Globus pallidus (tissue), 1 donor: ENCODE results near the gene ST8SIA6.
"Not testable (repeated sequence)": the region's sequence is repeated elsewhere in the genome, so short reads cannot be mapped to it uniquely, and the experiment has no call there.

Experiments used
- DNase-seq: peaks from one replicate; pipeline ENCODE4 v3.0.0-alpha.2; 2015; ENCODE audit warnings: low spot score

The ST8SIA6 gene

DNA sequence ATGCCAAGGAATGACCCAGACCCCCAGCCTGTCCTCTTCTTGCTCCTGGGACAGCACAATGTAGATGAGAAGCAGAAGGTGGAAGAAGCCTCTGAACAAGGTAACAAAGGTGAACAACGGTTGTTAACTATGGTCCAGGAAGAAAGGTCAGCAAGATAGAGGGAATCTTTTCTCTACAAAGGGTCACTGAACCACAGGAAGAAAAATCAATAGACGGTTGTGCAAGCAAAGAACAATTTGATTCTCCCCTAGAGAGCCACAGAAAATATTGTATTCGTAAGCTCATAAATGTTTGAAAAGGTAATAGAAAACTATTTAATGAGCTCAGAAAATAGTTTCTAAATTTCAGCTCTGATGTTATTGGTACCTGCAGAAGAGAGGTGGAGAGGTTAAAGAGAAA lies 111.3 kb downstream of the ST8SIA6 start:
- DNase-seq, result no peak

DNA sequence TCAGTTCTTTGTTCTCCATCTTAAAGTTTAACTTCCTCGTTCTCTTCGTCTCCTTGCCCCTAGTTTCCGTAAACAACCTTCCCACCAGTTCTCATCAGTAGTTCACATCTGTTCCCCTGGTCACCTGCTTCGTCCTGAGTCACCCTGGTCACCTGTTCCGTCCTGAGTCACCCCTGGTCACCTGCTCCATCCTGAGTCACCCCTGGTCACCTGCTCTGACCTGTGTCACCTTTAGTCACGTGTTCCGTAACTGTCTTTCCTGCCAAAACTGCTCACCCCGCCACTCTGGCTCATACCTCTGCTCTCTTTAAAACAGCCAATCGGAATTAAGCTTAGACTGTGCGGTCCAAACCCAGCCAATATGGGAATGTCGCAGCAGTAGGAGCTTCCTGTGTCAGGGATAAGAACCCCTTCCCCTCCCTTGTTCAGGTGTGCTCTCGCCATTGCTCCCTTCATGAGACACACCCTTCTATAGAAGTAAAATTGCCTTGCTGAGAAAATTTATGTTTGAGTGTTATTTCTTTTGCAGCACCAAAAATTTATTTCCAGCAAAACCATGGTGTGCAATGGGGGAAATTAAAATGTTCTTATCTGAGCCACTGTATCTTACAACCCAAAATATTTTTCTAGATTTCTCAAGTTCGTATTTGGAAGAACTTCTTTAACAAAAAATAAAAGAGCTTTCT lies 114.1 kb downstream of the ST8SIA6 start:
- no peak for DNase-seq

DNA sequence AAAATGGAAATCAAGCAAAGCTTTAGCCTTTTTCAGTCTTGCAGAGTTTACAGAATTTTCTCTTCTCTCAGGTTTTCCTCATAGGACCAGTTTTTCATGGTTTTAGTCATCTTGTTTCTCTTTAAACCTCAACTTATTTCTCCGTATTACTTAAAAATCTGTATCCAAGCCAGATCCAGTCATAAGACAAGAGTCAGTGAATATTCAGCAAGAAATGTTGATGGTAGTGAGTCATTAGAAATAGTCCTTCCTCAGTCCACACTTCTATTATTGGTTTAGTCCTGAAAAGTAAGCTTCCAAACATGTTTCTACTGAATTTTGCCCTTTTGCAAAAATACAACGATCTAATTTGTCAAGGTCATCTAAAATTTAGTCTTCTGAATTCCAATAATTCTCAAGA lies 119.3 kb downstream of the ST8SIA6 start:
- no peak for DNase-seq

- no peak for DNase-seq
Observed at GRCh38 chr10:17330501-17330900, 123.9 kb downstream of the ST8SIA6 start.

DNA sequence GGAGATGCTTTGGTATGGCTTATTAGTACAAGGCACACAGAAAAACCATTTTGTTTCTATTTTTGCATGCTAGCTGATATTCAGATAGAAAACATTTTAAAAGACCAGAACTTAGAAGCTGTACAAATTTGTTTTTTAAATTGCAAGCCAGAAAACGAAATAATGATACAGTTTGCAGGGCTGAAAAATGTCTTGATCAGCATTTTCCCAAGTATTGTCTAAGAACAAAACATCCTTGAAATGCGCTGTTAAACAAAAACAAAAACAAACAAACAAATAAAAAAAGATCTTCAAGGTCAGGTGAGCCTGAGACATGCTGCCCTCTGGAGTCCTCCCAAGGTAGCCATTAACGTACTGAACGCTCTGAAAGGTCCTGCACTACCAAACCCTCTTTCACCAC lies 128.0 kb downstream of the ST8SIA6 start:
- no peak for DNase-seq

GRCh38 chr10:17321957-17322356 lies 132.4 kb downstream of the ST8SIA6 start:
- DNase-seq, result not testable (repeated sequence)

DNA sequence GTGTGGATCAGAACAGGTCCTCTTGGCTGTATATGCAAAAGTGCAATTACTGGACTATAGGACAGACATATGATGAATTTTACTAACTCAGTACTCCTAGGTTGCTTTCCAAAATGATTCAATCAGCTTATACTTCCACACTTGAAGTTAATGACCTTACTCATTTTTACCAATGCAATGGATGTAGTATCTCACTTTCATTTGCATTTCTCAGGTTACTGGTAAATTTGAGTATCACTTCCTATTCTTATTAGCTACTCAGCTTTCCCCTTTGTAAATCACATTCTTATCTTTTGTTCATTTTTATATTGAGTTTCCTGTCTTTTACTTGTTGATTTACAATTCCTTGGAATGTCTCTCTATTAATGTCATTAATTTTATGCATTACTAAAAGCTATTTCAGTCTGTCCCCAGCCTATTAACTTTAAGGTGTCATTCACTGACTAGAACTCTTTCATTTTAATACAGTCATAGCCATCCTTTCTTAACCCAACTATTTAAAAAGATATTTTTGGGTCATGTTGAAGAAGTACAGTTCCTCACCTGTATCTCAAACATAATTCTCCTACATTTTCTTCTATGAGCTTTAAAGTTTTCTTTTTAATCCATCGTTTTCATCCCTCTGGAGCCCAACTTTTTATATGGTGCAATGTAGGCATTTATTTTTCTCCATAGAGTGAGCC lies 137.8 kb downstream of the ST8SIA6 start:
- no peak for DNase-seq

DNA sequence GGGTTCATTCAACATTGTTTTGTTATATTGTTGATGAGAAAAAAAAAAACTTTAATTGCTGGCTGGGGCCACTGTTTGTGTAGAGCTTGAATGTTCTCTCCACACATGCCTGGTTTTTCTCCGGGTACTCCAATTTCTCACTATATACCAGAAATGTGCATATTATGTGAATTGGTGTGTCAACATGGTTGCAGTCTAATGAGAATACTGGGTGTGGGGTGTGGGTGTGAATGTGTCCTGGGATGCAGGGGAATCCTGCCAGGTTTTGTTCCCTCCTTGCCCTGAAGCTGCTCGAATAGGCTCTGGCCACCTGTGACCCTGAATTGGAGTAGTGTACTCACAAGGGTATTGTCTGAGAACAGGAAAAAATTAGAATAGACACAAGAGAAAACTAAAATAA lies 145.0 kb downstream of the ST8SIA6 start:
- no peak for DNase-seq

DNA sequence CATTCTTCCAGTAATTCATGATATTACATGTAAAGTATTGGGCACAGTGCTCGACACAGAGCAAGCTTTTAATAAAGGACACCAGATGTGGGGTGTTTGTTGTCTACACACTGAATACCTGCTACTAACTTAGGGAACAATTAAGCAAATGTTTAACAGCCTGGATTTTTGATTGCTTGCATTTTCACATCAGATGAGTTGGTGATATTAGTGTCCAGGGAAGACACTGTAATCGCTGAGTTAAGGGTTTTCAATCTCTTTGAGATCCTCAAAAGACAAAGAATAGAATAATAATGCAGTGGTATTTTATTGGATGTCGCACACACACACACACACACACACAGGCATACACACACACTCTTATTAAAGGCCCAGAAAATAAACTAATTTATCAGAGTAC lies 147.3 kb downstream of the ST8SIA6 start:
- DNase-seq, result no peak

DNA sequence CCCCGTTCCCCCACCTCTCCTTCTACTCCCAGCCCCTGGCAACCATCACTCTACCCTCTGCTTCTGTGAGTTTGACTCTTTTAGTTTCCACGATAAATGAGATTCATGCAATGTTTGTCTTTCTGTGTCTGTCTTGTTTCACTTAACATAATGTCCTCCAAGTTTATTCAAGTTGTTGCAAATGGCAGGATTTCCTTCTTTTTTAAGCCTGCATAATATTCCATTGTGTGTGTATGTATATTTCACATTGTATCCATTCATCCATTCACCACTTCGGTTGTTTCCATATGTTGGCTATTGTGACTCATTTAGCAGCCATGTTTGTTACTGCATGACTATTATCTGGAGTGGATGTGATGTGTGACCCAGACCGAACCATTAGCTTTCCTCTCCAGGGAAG lies 162.0 kb downstream of the ST8SIA6 start:
- DNase-seq, result no peak

DNA sequence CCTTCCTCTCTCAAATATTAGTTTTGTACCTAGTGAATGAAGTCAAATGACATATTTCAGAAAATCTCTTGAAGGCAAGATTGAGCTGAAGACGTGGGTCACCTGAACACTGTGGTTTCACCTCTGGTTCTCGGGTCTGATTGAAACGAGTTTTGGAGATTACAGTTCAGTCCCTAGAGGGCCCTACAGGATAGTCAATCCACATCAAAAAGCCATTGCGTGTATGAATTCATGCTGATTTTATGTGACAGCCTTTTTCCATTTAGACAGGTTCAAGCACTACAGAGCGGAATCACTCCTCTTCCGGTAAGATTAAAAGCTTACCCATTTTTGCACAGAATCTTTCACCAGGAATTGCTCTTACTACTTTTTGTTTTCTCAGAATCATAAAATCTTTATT lies 164.2 kb downstream of the ST8SIA6 start:
- DNase-seq, result no peak

- no peak for DNase-seq
Observed at GRCh38 chr10:17289763-17290162, 164.6 kb downstream of the ST8SIA6 start.

- no peak for DNase-seq
Observed at GRCh38 chr10:17286562-17287550, 167.5 kb downstream of the ST8SIA6 start.

GRCh38 chr10:17282311-17282710 lies 172.1 kb downstream of the ST8SIA6 start:
- no peak for DNase-seq

DNA sequence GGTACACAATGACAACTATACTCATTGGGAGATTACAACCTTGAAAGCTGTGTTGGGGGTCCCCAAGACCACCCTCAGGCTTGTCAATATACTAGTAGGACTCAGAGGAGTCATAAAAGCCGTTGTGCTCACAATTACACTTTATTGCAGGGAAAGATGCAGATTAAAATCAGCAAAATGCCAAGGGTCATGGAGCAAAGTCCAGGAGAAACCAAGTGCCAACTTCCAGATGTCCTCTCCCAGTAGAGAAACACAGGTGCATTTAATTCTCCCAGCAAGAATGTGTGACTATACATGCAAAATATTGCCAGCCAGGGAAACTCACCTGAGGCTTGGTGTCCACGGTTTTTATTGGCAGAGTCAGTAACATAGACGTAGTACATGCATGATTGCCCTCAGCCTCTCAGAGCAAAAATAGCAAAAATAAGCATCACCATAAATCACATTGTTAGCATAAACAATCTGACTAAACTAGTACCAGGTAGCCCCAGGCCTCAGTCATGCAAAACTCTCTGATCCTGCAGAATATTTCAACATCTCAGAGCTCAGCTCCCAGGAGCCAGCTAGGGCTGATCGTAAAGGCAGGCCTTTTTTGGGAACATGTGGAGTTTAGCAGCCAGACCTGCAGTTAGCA lies 175.7 kb downstream of the ST8SIA6 start:
- no peak for DNase-seq

- DNase-seq, result no peak
Observed at GRCh38 chr10:17276756-17277424, 177.5 kb downstream of the ST8SIA6 start.

GRCh38 chr10:17273403-17273802 lies 181.0 kb downstream of the ST8SIA6 start:
- no peak for DNase-seq

- no peak for DNase-seq
Observed at GRCh38 chr10:17272648-17273047, 181.7 kb downstream of the ST8SIA6 start.
